Measurements from ENCODE around the gene GSN.
A peak's percentile ranks its signal among the peaks of the same experiment; 100 is the strongest.

GSN gene

GRCh38 chr9:121267689-121268597, at the start of gene GSN:
TSS of gene GSN (plus strand) at chr9:121268162. CDS start at chr9:121301972, 33,810 bp downstream.
- peak; percentile 73 for DNase-seq

GRCh38 chr9:121218357-121219027, 49.5 kb upstream of the GSN start:
- no peak for DNase-seq

GRCh38 chr9:121219530-121219929, 48.4 kb upstream of the GSN start:
- DNase-seq, result peak; percentile 50

- DNase-seq, result no peak
These were observed 46.8 kb upstream of the GSN start for GRCh38 chr9:121220996-121221663.

- DNase-seq, result no peak
These were observed 46.3 kb upstream of the GSN start for GRCh38 chr9:121221664-121222055.

- peak; percentile 73 for DNase-seq
These were observed 45.3 kb upstream of the GSN start for GRCh38 chr9:121222524-121223171.

GRCh38 chr9:121225240-121225639, 42.7 kb upstream of the GSN start:
- DNase-seq, result no peak

- DNase-seq, result no peak
These were observed 41.8 kb upstream of the GSN start for GRCh38 chr9:121226175-121226574.

GRCh38 chr9:121227862-121228261, 40.1 kb upstream of the GSN start:
- no peak for DNase-seq

- no peak for DNase-seq
These were observed 37.7 kb upstream of the GSN start for GRCh38 chr9:121230256-121230655.

- DNase-seq, result no peak
These were observed 35.7 kb upstream of the GSN start for GRCh38 chr9:121232251-121232650.

- no peak for DNase-seq
These were observed 33.8 kb upstream of the GSN start for GRCh38 chr9:121233906-121234831.

GRCh38 chr9:121234832-121235161, 33.2 kb upstream of the GSN start:
- DNase-seq, result no peak

- DNase-seq, result no peak
These were observed 32.5 kb upstream of the GSN start for GRCh38 chr9:121235512-121235911.

- no peak for DNase-seq
These were observed 30.0 kb upstream of the GSN start for GRCh38 chr9:121237916-121238315.

- DNase-seq, result no peak
These were observed 28.9 kb upstream of the GSN start for GRCh38 chr9:121239071-121239470.

- DNase-seq, result no peak
These were observed 28.1 kb upstream of the GSN start for GRCh38 chr9:121239851-121240250.

GRCh38 chr9:121240472-121241135, 27.4 kb upstream of the GSN start:
- no peak for DNase-seq

GRCh38 chr9:121242219-121242958, 25.6 kb upstream of the GSN start:
- no peak for DNase-seq

GRCh38 chr9:121242959-121243346, 25.0 kb upstream of the GSN start:
- no peak for DNase-seq
